Dendritic cell treated with granulocyte-macrophage colony-stimulating factor and Interleukin-4, amounts not matched to agents 40 ng/mL and 50 ng/mL, for 4 days (primary cell): Measurements from ENCODE around the gene CPSF2.

Experiments used
- H3K27ac Mint-ChIP-seq: one replicate; pipeline ENCODE4 v1.8.0; 2022; ENCODE audit warnings: mild to moderate bottlenecking, mixed read lengths
- H3K27me3 Mint-ChIP-seq: one replicate; pipeline ENCODE4 v1.8.0; 2022; ENCODE audit warnings: mild to moderate bottlenecking, mixed read lengths
- H3K36me3 Mint-ChIP-seq: one replicate; pipeline ENCODE4 v1.8.0; 2022; ENCODE audit warnings: low read depth, mixed read lengths
- H3K4me1 Mint-ChIP-seq: one replicate; pipeline ENCODE4 v1.8.0; 2022; ENCODE audit warnings: low read depth, mixed read lengths
- H3K4me3 Mint-ChIP-seq: one replicate; pipeline ENCODE4 v1.8.0; 2022; ENCODE audit warnings: mild to moderate bottlenecking, moderate library complexity, mixed read lengths
- H3K9me3 Mint-ChIP-seq: one replicate; pipeline ENCODE4 v1.8.0; 2022; ENCODE audit warnings: mixed read lengths
- intact Hi-C: fragments of 100-400 bp; cut with micrococcal nuclease; formaldehyde crosslinking; loops from one replicate; pipeline ENCODE4 v1.15.0; 2022

CPSF2 gene

GRCh38 chr14:92122351-92122677, 545 bp downstream of the CPSF2 start:
- peaks cover 40% of the 10 kb centered on the region for H3K4me1 Mint-ChIP-seq
- peaks cover 77% of the 10 kb centered on the region for H3K36me3 Mint-ChIP-seq
- H3K27me3 Mint-ChIP-seq: no peaks in the 10 kb centered on the region
- H3K9me3 Mint-ChIP-seq: no peaks in the 10 kb centered on the region
- H3K4me3 Mint-ChIP-seq: peak overlapping the region; percentile 97
- H3K27ac Mint-ChIP-seq: peak overlapping the region; percentile 98
- intact Hi-C loops: no loop called here

- no peaks in the 10 kb centered on the region for H3K27me3 Mint-ChIP-seq
- H3K4me1 Mint-ChIP-seq: peaks cover 40% of the 10 kb centered on the region
- H3K36me3 Mint-ChIP-seq: peaks cover 77% of the 10 kb centered on the region
These were observed 992 bp downstream of the CPSF2 start for GRCh38 chr14:92122761-92123160.

GRCh38 chr14:92134456-92134855, 12.7 kb downstream of the CPSF2 start:
- H3K36me3 Mint-ChIP-seq: peaks cover 83% of the 10 kb centered on the region
- H3K4me1 Mint-ChIP-seq: peaks cover 5% of the 10 kb centered on the region
- intact Hi-C loops: loop anchor here (2.0 to 10.0 kb wide), 2 partner anchors 220 to 322 kb away; no protein-coding TSS in a partner anchor
- H3K9me3 Mint-ChIP-seq: no peaks in the 10 kb centered on the region
- H3K4me3 Mint-ChIP-seq: no peak overlapping the region
- H3K27me3 Mint-ChIP-seq: no peaks in the 10 kb centered on the region
- no peak overlapping the region for H3K27ac Mint-ChIP-seq

More at GRCh38 chr14:92122761-92123160, 992 bp downstream of the CPSF2 start:
- H3K27ac Mint-ChIP-seq: peak overlapping the region; percentile 98
- H3K4me3 Mint-ChIP-seq: peak overlapping the region; percentile 97
- intact Hi-C loops: no loop called here
- no peaks in the 10 kb centered on the region for H3K9me3 Mint-ChIP-seq

GRCh38 chr14:92135269-92135668, 13.5 kb downstream of the CPSF2 start:
- no peak overlapping the region for H3K27ac Mint-ChIP-seq
- no peak overlapping the region for H3K4me3 Mint-ChIP-seq
- H3K9me3 Mint-ChIP-seq: no peaks in the 10 kb centered on the region
- no peaks in the 10 kb centered on the region for H3K27me3 Mint-ChIP-seq
- peaks cover under 1% of the 10 kb centered on the region for H3K4me1 Mint-ChIP-seq
- peaks cover 84% of the 10 kb centered on the region for H3K36me3 Mint-ChIP-seq
- intact Hi-C loops: loop anchor here (2.0 to 10.0 kb wide), 2 partner anchors 220 to 322 kb away; no protein-coding TSS in a partner anchor

GRCh38 chr14:92143309-92143708, 21.5 kb downstream of the CPSF2 start:
- intact Hi-C loops: no loop called here
- H3K4me1 Mint-ChIP-seq: no peaks in the 10 kb centered on the region
- no peak overlapping the region for H3K4me3 Mint-ChIP-seq
- no peak overlapping the region for H3K27ac Mint-ChIP-seq
- no peaks in the 10 kb centered on the region for H3K9me3 Mint-ChIP-seq
- peaks cover 95% of the 10 kb centered on the region for H3K36me3 Mint-ChIP-seq
- no peaks in the 10 kb centered on the region for H3K27me3 Mint-ChIP-seq

GRCh38 chr14:92143962-92144361, 22.2 kb downstream of the CPSF2 start:
- no peak overlapping the region for H3K4me3 Mint-ChIP-seq
- intact Hi-C loops: no loop called here
- H3K27me3 Mint-ChIP-seq: no peaks in the 10 kb centered on the region
- H3K9me3 Mint-ChIP-seq: no peaks in the 10 kb centered on the region
- H3K36me3 Mint-ChIP-seq: peaks cover 93% of the 10 kb centered on the region
- no peaks in the 10 kb centered on the region for H3K4me1 Mint-ChIP-seq
- no peak overlapping the region for H3K27ac Mint-ChIP-seq

- intact Hi-C loops: no loop called here
- Mint-ChIP-seq H3K27me3 (no peaks in the 10 kb centered on the region), H3K4me3 (no peak overlapping the region), H3K4me1 (no peaks in the 10 kb centered on the region), H3K27ac (no peak overlapping the region), H3K36me3 (peaks cover 93% of the 10 kb centered on the region), H3K9me3 (no peaks in the 10 kb centered on the region)
These were observed 22.9 kb downstream of the CPSF2 start for GRCh38 chr14:92144708-92145107.

- no peaks in the 10 kb centered on the region for H3K27me3 Mint-ChIP-seq
- no peak overlapping the region for H3K4me3 Mint-ChIP-seq
- H3K27ac Mint-ChIP-seq: no peak overlapping the region
- no peaks in the 10 kb centered on the region for H3K9me3 Mint-ChIP-seq
- peaks cover 88% of the 10 kb centered on the region for H3K36me3 Mint-ChIP-seq
- intact Hi-C loops: no loop called here
- H3K4me1 Mint-ChIP-seq: no peaks in the 10 kb centered on the region
These were observed 31.8 kb downstream of the CPSF2 start for GRCh38 chr14:92153581-92153980.

- H3K27ac Mint-ChIP-seq: no peak overlapping the region
- no peak overlapping the region for H3K4me3 Mint-ChIP-seq
- H3K36me3 Mint-ChIP-seq: peaks cover 89% of the 10 kb centered on the region
- H3K4me1 Mint-ChIP-seq: no peaks in the 10 kb centered on the region
- H3K9me3 Mint-ChIP-seq: no peaks in the 10 kb centered on the region
- no peaks in the 10 kb centered on the region for H3K27me3 Mint-ChIP-seq
- intact Hi-C loops: no loop called here
These were observed 32.6 kb downstream of the CPSF2 start for GRCh38 chr14:92154283-92154942.

GRCh38 chr14:92160619-92161018, 38.9 kb downstream of the CPSF2 start:
- H3K27ac Mint-ChIP-seq: no peak overlapping the region
- intact Hi-C loops: loop anchor here (10.0 kb wide), 1 partner anchor 294 kb away; no protein-coding TSS in a partner anchor
- H3K4me3 Mint-ChIP-seq: no peak overlapping the region
- no peaks in the 10 kb centered on the region for H3K27me3 Mint-ChIP-seq
- H3K36me3 Mint-ChIP-seq: peaks cover 91% of the 10 kb centered on the region
- H3K4me1 Mint-ChIP-seq: peaks cover 4% of the 10 kb centered on the region
- H3K9me3 Mint-ChIP-seq: peaks cover 10% of the 10 kb centered on the region

- Mint-ChIP-seq H3K4me1 (peaks cover 4% of the 10 kb centered on the region), H3K27ac (no peak overlapping the region), H3K4me3 (no peak overlapping the region), H3K36me3 (peaks cover 83% of the 10 kb centered on the region), H3K9me3 (peaks cover 10% of the 10 kb centered on the region), H3K27me3 (no peaks in the 10 kb centered on the region)
- intact Hi-C loops: loop anchor here (10.0 kb wide), 1 partner anchor 293 kb away; no protein-coding TSS in a partner anchor
These were observed 39.8 kb downstream of the CPSF2 start for GRCh38 chr14:92161521-92161920.

- intact Hi-C loops: loop anchor here (10.0 kb wide), 1 partner anchor 290 kb away; no protein-coding TSS in a partner anchor
- H3K36me3 Mint-ChIP-seq: peaks cover 66% of the 10 kb centered on the region
- H3K27ac Mint-ChIP-seq: no peak overlapping the region
- no peak overlapping the region for H3K4me3 Mint-ChIP-seq
- no peaks in the 10 kb centered on the region for H3K27me3 Mint-ChIP-seq
- H3K4me1 Mint-ChIP-seq: peaks cover 4% of the 10 kb centered on the region
- peaks cover 10% of the 10 kb centered on the region for H3K9me3 Mint-ChIP-seq
These were observed 43.2 kb downstream of the CPSF2 start for GRCh38 chr14:92164958-92165357.

GRCh38 chr14:92173668-92174067, 51.9 kb downstream of the CPSF2 start:
- Mint-ChIP-seq H3K27me3 (no peaks in the 10 kb centered on the region), H3K4me1 (no peaks in the 10 kb centered on the region), H3K36me3 (peaks cover 22% of the 10 kb centered on the region), H3K4me3 (no peak overlapping the region), H3K9me3 (peaks cover 2% of the 10 kb centered on the region), H3K27ac (no peak overlapping the region)
- intact Hi-C loops: no loop called here

GRCh38 chr14:92175811-92176210, 54.0 kb downstream of the CPSF2 start:
- intact Hi-C loops: no loop called here
- Mint-ChIP-seq H3K27ac (no peak overlapping the region), H3K27me3 (no peaks in the 10 kb centered on the region)

GRCh38 chr14:92176476-92176875, 54.7 kb downstream of the CPSF2 start:
- Mint-ChIP-seq H3K9me3 (peaks cover 10% of the 10 kb centered on the region), H3K27ac (no peak overlapping the region), H3K4me1 (no peaks in the 10 kb centered on the region), H3K4me3 (no peak overlapping the region), H3K36me3 (peaks cover 7% of the 10 kb centered on the region), H3K27me3 (no peaks in the 10 kb centered on the region)
- intact Hi-C loops: no loop called here

More at GRCh38 chr14:92175811-92176210, 54.0 kb downstream of the CPSF2 start:
- H3K4me3 Mint-ChIP-seq: no peak overlapping the region
- H3K9me3 Mint-ChIP-seq: peaks cover 10% of the 10 kb centered on the region
- no peaks in the 10 kb centered on the region for H3K4me1 Mint-ChIP-seq
- peaks cover 14% of the 10 kb centered on the region for H3K36me3 Mint-ChIP-seq
